Limb (tissue), 2 donors: ENCODE measurements around the gene MAPK8IP1.
"Not testable (repeated sequence)": the region's sequence is repeated elsewhere in the genome, so short reads cannot be mapped to it uniquely, and the experiment has no call there.

Experiments used
- DNase-seq, 2 donors: peaks; one replicate each; pipeline ENCODE4 v3.0.0-alpha.2; 2016; ENCODE audit errors: extremely low spot score in 2 of 2

The MAPK8IP1 gene

GRCh38 chr11:45885274-45885920 is at the start of gene MAPK8IP1:
Gene MAPK8IP1 (plus strand): TSS chr11:45885651. CDS start chr11:45885821, 170 bp downstream.
- peak; percentile 36 to 85 for DNase-seq

DNA sequence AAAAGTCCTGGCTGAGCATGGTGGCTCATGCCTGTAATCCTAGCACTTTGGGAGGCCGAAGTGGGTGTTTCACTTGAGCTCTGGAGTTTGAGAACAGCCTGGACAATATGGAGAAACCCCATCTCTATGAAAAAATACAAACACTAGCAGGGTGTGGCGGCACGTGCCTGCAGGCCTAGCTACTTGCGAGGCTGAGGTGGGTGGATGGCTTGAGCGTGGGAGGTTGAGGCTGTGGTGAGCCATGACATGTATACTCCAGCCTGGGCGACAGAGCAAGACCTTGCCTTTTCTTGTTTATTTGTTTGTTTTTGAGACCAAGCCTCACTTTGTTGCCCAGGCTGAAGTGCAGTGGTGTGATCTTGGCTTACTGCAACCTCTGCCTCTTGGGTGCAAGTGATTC is 46.2 kb upstream of the MAPK8IP1 start:
- no peak for DNase-seq

- not testable (repeated sequence) for DNase-seq
Measured at GRCh38 chr11:45840251-45840650, 45.2 kb upstream of the MAPK8IP1 start.

DNA sequence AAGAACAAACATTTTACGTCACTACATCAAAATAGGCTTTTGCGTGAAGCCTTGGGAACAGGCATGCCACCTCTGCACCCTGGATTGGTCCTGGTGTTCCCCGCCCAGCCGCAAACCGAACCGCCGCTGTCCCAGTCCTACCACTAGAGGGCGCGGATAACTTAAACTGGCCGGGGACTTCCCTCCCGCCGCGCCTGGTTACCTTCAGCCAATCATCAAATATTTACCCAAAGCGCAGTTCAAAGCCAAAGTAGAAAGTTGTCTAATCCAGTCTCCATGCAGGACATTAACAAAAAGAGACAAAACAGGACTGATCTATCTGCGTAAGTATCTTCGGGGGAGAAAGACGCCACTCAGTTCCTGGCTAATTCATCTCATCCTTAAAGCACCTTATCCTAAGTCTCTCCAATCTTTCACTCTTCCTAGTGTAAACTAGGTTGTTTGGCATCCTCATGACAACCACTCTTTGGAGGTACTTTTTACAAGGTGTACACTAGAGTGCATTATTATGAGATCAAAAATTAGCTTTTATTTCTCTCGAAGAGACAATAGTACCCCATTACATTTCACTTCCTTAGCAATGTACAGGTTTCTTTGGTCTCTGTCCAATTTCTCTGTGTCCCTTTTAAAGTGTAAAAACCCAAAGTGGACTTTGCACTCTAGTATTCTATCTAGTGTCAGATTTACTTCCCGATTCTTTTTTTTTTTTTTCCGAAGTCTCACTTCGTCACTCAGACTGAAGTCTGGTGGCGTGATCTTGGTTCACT is 42.1 kb upstream of the MAPK8IP1 start:
- DNase-seq = peak; percentile 89 to 91

DNA sequence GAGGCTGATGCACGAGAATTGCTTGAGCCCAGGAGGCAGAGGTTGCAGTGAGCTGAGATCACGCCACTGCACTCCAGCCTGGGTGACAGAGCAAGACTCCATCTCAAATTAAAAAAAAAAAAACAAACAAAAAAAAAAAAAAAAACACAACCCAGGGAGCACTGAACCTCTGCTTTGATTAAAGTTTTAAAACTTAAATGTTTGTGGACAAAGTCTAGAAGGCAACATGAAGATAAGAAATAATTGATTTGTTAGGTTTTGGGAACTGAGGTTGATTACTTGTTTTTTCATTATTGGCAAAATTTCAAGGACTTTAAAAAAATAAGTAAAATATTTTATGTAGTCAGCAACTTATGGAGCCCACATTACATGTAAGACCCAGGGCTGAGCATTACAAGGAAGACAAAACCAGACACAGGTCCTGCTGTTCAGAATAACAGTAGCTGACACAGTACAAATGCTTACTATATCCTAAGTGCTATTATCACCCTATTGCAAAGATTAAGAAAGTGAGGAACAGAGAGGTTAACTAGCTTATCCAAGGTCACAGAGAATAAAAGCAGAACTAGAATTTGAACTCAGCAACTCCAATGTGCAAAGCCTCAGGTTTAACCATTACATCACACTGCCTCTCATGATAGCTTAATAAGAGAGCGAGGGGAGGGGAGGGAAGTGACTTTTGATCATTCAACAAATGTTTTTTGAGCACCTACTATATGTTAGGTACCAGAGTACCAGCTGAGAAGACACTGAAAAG is 40.5 kb upstream of the MAPK8IP1 start:
- no peak for DNase-seq

GRCh38 chr11:45846174-45846675 is 39.2 kb upstream of the MAPK8IP1 start:
- DNase-seq = no peak

DNA sequence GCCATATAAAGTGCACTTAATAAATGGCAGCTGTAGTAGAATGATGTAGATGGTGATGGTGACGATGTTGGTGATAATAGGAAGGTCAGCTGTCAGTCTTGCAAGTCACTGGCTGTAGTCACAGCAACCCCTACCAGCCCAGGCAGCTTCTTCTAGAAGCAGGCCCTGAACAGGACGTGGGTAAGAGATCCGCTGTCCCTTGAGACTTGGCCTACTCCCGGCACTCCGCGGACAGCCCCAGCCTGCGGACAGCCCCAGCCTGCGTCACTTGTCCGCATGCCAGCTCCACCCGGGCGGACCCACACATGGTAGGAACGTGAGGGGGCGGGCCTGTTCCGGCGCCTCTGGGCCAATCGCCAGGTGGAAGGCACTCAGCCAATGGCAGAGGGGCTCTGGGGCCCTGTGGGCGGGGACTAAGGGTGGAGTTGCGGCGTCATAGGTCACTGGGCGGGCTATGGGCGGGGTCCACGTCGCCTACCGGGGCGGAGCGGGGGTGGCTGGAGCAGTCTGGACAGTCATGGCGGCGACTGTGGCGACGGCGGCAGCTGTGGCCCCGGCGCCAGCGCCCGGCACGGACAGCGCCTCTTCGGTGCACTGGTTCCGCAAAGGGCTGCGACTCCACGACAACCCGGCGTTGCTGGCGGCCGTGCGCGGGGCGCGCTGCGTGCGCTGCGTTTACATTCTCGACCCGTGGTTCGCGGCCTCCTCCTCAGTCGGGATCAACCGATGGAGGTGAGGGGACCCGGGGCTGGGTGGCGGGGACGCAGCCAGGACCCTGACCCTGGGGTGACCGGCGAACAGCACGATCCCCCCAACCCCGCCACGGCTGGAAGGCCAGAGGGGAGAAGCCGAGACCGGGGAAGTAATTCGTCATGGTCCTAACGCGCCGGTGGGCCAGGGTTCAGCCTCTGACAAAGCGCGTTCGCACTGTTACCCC is 38.2 kb upstream of the MAPK8IP1 start, which contains the start of gene CRY2:
Gene CRY2 (plus strand): TSS at position 502 of the 937 bp plus-strand sequence. CDS start 16 bp downstream, at position 518.
- DNase-seq = peak; percentile 96 to 100

GRCh38 chr11:45847911-45848316 is 37.5 kb upstream of the MAPK8IP1 start:
- DNase-seq = no peak

DNA sequence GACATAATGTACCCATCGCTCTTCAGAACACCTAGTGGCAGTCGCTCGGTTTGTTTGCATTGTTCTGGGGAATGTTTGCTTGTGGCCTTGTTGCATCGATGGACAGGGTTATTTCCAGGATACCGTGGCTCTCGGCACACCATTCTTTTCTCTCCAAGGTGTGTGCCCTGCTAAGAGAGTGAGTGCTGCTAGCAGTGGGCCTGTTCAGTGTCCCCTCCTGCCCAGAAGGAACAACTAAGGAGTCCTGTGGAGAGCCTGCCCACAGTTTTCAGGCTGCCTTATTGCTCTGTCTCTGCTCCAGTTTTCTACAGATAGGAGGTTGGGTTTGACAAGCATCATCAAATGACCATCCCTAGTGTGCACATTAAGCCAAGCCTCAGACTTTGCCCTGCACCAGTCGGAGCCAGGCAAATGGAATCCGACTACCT is 36.8 kb upstream of the MAPK8IP1 start:
- DNase-seq = no peak

- no peak for DNase-seq
Measured at GRCh38 chr11:45850446-45850845, 35.0 kb upstream of the MAPK8IP1 start.

- DNase-seq = no peak
Measured at GRCh38 chr11:45851228-45851627, 34.2 kb upstream of the MAPK8IP1 start.

- DNase-seq = no peak
Measured at GRCh38 chr11:45852018-45852711, 33.3 kb upstream of the MAPK8IP1 start.

DNA sequence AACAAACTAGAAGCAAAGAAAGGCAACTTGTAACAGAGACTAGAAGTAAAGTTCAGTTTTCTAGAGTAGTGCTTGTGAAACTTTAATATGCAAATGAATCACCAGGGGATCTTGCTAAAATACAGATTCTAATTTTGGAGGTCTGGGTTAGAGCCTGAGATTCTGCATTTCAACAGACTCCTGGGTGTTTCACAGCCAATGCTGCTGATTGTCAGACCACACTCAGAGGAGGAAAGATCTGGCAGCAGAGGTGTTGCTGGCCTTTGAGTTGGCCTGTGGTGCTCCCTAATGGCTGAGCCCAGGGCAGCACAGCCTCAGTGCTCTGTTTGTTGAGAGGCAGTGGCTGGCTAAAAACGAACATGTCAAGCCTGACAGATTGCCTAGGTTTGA is 32.7 kb upstream of the MAPK8IP1 start:
- DNase-seq = no peak

DNA sequence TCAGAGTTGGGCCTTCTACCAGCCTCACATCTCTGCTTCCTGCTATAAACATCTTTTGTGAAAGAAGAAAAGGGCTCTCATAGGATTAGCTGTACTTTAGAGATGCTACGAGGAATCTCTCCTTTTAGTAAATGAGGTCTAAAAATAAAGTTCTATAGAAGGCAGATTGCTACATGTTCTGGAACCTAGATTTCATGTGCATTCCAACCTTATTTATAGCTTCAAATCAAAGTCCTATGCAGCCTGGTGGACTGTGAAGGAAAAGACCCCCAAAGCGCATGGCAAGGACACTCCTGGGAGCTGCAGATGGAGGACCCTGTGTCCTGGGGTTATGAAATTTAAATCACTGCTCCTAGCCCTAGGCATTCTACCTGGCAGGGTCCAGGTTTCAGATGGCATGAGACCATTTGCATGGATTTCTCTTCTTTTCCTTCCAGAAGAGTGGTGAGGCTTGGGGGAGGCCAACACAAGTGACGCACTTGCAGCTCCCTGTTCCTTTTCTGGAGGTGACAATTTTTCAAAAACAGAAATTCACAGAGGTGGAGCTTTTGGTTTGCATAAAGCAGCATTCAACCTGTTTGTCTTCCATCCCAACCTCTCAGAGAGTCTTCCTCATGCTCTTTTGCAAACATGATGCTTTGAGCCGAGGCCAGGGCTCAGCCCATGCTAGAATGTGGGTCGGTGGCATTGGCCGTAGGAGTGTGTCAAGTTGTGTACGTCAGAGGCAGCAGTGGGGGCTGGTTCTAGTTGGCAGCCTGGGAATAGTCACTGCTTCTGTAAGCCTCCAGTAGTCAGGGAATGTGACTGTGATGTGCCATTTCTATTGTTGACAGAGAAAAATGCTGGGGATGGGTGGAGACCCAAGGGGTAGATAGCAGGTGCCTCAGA is 31.9 kb upstream of the MAPK8IP1 start:
- no peak for DNase-seq

GRCh38 chr11:45855308-45855707 is 30.1 kb upstream of the MAPK8IP1 start:
- no peak for DNase-seq

DNA sequence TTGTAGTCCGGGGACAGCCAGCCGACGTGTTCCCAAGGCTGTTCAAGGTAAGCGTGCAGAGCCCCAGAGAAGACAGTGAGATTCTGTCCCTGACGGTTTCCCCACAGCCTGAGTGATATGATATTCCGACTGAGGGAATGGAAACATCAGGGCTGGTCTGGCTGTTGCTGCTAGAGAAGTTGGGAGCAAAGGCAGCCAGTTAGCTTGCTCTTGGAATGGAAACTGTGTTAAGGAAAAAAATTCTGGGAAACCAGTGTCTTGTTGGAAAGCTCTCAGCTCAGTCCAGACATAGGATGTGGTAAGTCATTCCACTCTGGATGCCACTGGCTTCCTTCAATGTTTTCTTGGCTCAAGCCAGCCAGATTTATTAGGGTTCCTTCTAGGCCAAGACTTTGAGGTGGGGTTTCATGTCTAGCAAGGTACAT is 29.4 kb upstream of the MAPK8IP1 start:
- peak in 1 of 2 donors; percentile 74 for DNase-seq

DNA sequence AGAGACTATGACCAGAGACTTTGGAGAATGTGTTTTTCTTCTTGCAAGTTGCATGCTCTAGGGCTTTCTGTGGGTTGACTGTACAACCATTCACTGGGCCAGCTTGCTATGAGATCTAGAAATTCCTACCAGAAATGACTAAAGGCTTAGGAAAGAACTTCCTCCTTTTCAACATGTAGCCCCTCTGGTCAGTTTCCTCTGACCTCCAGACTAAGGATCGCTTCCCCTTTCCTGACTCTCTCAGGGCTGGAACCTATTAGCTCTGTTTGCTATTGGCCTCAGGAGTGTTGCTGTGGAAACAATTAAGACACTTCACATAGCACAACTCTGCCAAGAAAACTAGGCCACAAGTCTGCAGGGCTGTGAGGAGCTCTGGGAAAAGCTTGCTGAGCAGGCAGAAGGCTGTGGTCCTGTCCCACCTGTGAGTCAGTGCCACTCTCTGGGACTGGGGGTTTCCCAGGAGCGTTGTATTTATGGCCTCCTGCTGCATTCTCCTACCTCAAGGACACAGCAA is 27.4 kb upstream of the MAPK8IP1 start:
- DNase-seq = peak in 1 of 2 donors; percentile 75

- DNase-seq = no peak
Measured at GRCh38 chr11:45858751-45859398, 26.6 kb upstream of the MAPK8IP1 start.
